Stimulated activated CD8-positive, alpha-beta memory T cell treated with anti-CD3 and anti-CD28 coated beads, Interleukin-4, amount 100 ng/mL, for 4 hours (primary cell): Measurements from ENCODE around the gene RAP1GDS1.

Experiments
- DNase-seq, 2 donors: peaks; one replicate each; pipeline ENCODE4 v3.0.0-alpha.2; 2020; ENCODE audit warnings: low read depth in 2 of 2, low spot score in 1 of 2

Gene RAP1GDS1

DNA sequence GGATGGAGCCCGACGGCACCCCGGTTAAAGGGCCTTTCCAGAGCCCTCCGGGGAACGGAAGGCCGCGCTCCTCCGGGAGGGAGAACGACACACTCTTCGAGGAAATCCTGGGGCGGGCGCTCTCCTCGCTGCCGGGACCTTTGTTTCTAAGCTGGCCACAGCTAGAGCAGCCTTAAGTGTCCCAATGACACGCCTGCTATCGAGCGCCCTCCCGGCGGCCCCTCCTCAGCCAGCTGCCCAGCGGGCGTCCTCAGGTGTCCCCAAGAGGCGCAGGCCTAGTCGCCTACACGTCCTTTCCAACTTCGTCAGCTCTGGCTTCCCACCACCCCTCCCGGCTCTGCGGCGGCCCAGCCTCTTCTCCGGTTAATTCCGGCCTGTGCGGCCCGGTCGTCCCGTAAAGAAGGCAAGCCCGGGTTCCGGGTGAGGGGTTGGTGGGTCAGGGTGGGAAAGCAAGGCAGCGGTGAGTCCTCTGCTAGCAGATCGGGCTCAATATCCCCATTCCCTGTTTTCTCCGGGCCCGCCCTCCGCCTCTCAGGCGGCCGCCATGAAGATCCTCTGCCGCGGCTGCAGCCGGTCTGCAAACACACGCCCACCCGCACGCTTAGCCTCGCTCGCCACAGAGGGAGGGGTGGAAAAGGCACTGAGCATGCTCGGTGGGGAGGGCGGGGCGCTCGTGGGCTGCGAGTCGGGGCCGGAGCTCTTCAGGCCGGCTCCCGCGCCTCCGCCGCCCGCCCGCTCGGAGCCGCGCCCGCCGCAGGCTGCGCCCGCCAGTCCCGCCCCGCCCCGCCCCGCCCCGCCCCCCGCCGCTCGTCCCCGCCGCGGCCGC, at the start of gene RAP1GDS1:
Gene RAP1GDS1, plus strand, starts transcription at position 806 of the 826 bp plus-strand sequence. CDS start 182 bp downstream, outside the sequence.
- DNase-seq, result peak; percentile 76 to 90

DNA sequence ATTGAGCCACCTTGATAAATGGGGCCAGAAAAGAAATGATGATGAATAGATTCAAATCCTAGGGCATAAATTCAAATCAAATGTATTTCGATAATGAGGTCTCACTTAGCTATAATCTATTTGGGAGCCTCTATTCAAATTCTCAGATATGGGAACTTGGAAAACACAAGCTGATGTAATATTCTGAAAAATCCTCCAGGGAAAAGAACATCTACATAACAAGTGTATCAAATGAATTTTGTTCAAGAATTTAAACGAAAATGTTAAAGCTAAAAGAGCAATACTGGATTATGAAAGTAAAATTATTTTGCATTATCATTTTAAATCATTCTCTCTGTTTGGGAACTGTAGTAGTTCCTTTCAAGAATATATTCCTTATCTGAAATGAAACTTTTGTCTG, 38.9 kb upstream of the RAP1GDS1 start:
- no peak for DNase-seq

DNA sequence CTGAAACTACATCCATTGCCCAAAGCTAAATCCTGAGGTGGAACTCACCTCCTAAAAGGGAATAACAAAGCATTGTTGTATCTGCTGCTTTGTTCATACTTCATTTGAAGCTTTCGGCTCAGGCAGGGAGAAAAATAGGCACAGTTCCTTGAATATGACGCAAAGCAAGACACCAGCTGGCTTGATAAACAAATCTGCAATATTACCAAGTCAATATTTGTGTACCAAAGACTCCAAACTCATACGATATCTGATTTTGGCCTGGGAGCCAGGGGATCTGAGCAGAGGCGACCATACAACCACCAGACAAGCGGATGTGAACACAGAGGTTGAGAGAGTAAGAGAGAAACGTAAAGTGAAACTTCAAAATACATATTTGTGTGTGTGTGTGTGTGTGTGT, 34.8 kb upstream of the RAP1GDS1 start:
- DNase-seq, result no peak

GRCh38 chr4:98230961-98231360, 30.2 kb upstream of the RAP1GDS1 start:
- no peak for DNase-seq

GRCh38 chr4:98232202-98232601, 29.0 kb upstream of the RAP1GDS1 start:
- DNase-seq, result no peak

- DNase-seq, result no peak
These were observed 24.0 kb upstream of the RAP1GDS1 start for GRCh38 chr4:98237204-98237603.

- DNase-seq, result no peak
These were observed 19.1 kb upstream of the RAP1GDS1 start for GRCh38 chr4:98242063-98242462.

- no peak for DNase-seq
These were observed 18.6 kb upstream of the RAP1GDS1 start for GRCh38 chr4:98242538-98242937.

DNA sequence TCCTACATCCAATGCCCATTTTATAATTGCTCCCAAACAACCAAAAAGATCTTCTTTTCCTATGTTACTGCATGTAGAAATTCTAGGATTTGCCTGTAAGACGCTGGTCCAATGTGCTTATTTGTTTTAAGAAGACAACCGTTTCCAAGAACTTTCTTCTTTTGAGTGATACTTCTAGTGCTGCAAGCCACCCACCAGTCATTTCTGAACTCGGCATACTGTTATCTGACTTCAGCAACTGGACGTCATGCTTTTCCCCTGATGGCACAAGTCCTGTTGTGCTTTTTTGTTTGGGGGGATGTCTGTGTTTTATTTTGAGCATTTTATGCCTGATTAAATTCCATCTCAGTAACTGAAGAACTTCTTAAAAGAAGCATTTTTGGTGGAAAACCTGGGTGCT, 16.0 kb upstream of the RAP1GDS1 start:
- no peak for DNase-seq

DNA sequence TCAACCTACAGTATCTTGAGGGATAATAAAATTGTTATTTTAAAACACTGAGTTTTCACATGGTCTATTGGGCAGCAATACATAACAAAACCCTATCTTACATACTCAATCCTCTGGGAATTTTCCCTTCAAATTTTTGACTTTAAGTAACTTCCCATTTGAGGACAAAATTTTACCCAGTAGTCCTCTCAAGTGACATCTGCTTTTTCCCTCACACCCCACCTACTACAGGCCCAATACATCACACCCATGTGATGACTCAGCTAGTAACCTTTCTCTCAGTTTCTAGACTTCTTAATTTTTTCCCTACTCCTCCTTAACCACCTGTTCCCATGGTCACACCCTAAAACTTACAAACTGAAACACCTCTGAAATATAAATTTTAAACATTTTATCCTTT, 12.2 kb upstream of the RAP1GDS1 start:
- DNase-seq, result no peak

GRCh38 chr4:98249831-98250230, 11.4 kb upstream of the RAP1GDS1 start:
- DNase-seq, result no peak

GRCh38 chr4:98253499-98253898, 7.7 kb upstream of the RAP1GDS1 start:
- DNase-seq, result no peak

DNA sequence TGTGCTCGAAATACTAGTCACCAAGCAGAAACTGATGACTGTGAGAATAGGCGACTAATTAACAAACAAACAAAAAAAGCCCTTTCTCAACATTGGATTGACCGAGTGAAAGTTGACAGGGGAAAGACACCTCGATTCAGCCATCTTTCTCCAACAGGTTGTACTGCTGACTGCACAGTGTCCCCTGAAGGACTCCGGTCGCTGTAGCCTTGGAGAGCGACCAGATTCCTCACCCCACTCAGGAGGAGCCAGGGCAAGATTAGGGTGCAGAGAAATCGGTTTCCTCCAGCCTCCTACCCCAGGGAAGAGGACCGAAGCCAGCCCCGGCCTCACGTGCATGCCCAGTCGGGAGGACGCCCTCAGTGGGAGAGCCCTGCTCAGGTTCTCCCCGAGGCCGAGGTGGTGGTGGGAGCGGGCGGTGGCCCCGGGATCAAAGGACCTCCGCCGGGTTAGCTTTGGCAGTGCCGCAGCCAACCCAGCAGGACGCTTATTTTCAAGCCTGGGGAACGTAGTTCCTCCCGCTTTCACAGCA, 1.1 kb upstream of the RAP1GDS1 start:
- peak in 1 of 2 donors; percentile 1 for DNase-seq

GRCh38 chr4:98261405-98262291, 464 bp downstream of the RAP1GDS1 start:
- DNase-seq, result peak in 1 of 2 donors; percentile 52

GRCh38 chr4:98262431-98262830, 1.2 kb downstream of the RAP1GDS1 start:
- no peak for DNase-seq

DNA sequence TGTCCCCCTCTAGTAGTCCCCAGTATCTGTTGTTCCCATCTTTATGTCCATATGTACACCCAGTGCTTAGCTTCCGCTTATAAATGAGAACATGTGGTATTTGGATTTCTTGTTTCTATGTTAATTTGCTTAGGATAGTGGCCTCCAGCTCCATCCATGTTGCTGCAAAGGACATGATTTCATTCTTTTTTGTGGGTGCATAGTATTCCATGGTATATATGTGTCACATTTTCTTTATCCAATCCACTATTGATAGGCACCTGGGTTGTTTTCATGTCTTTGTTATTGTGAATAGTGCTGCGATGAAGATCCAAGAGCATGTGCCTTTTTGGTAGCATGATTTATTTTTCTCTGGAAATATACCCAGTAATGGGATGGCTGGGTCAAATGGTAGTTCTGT, 6.3 kb downstream of the RAP1GDS1 start:
- no peak for DNase-seq

DNA sequence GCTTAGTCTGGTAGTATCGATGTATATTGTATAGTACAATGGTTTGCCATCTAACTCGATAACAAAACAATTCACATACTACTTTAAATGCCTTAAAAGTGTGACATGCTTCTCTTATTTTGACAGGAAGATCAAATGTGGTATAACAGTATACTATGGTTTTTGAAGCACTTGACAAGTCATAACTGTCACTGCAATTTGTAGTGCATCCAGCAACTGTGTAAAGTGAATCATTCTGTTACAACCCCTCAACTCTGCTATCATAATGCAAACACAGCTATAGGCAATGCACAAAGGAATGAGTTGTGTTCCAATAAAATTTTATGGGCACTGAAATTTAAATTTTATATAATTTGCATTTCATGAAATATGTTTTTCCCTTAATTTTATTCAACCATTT, 14.0 kb downstream of the RAP1GDS1 start:
- no peak for DNase-seq

DNA sequence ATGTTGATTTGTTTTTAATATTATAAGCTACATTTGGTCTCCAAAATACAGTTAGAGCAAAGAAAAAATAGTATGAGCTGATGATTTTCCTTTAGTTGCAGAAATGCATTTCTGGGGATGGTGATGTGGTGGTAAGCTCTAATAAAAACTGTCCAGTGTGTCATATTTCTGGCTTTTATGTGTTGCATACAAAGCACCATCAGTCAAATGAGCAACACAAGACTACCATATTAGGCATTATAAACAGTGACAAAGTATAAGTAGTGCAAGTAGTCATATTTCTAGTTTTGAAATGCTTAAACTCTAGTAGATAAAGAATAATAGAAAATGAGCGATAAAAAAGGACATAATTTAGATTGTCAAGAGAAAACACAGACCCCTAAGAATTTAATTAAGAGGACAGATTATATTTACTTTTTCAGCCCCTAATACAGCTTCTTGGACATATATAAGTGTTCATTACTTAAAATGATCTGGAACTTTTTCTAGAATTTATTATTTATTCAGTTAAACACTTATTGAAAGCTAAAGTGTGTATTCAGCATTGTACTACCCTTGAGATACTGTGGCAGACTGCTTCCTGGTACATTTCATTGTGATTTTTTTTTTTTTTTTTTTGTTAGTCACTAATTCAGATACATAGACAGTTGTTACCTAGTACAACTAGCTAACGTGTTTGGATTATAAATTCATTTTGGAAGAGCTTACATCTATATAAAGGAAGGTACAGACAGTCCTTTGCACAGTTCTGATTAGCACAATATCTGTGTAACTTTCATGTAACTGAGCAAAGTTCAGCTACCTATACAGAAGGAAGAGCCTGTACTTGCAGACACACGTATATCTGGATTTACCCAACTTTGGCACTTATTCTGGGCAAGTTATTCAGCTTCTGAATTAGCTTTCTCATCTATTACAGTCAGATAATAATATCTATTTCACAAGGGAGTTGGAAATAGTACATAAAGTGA, 22.3 kb downstream of the RAP1GDS1 start:
- no peak for DNase-seq

DNA sequence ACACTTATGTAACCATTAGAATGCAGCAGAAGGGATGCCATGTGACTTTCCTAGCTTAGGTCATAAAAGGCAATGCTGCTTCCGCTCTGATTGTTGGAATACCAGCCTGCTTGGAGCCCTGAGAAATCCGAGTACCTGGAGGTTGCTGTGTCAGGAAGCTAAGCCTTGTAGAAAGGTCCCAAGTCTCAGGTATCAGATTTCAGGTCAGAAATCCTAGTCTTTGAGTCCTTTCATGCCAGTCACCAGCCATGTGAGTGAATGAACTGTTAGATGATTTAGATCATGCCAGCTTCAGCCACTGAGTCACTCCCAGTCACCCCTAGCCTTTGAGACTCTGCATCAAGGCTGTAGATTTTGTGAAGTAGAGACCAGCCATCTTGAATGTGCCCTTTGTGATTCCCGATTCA, 23.5 kb downstream of the RAP1GDS1 start:
- DNase-seq, result no peak

GRCh38 chr4:98285676-98286075, 24.5 kb downstream of the RAP1GDS1 start:
- DNase-seq, result no peak

DNA sequence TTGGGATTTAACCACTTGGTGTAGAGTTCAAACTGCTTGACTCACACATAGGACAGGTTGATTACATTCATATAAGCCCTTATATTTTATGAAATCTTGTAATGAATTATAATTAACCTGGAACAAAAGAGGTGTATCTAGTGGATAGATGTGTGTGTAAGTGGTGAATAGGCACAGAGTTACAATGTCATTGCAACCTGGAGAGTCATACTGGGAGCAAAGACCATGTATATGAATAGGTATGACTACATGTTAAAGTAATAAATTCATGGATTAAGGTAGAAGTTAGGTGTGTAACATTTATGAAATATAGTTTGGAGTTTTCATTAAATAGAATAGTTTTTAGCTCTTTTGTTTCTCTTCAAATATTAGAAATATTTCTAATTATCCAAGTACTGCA, 26.1 kb downstream of the RAP1GDS1 start:
- DNase-seq, result no peak
